GM18861 (cell line): ENCODE data around the gene ROCK2.

ENCODE experiments used
- ATAC-seq: cut with Tn5 transposase; IDR thresholded peaks from one replicate; pipeline ENCODE4 v1.9.1; 2021; ENCODE audit not compliant: unreplicated experiment

Gene ROCK2

GRCh38 chr2:11367170-11367730 is 22.8 kb upstream of the ROCK2 start:
- ATAC-seq, result no peak

DNA sequence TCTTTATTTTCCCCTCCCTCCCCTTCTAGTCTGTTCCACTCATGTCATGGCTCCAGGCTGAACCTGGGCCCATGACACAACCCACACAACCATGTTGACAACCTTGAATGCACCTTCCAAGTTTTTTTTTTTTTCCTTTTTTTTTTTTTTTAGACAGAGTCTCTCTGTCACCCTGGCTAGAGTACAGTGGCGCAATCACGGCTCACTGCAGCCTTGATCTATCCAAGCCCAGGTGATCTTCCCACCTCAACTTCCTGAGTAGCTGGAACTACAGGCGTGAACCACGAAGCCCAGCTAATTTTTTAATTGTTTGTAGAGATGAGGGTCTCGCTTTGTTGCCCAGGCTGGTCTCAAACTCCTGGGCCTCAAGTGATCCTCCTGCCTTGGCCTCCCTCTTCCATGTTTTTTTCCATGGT is 21.9 kb upstream of the ROCK2 start:
- no peak for ATAC-seq

- no peak for ATAC-seq
These were observed 20.9 kb upstream of the ROCK2 start for GRCh38 chr2:11365096-11365879.

DNA sequence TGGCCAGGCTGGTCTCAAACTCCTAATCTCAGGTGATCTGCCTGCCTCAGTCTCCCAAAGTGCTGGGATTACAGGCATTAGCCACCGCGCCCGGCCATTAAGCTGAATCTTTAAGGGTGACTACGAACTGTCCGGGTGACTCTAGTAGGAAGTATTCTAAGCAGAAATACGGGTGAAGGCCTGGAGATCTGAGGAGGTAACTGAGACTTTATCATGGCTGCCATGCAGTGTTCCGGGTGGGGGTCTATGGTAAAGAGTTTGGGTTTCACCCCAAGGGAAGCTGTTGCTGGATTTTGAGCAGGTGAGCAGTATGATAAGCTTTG is 20.1 kb upstream of the ROCK2 start:
- ATAC-seq, result no peak

DNA sequence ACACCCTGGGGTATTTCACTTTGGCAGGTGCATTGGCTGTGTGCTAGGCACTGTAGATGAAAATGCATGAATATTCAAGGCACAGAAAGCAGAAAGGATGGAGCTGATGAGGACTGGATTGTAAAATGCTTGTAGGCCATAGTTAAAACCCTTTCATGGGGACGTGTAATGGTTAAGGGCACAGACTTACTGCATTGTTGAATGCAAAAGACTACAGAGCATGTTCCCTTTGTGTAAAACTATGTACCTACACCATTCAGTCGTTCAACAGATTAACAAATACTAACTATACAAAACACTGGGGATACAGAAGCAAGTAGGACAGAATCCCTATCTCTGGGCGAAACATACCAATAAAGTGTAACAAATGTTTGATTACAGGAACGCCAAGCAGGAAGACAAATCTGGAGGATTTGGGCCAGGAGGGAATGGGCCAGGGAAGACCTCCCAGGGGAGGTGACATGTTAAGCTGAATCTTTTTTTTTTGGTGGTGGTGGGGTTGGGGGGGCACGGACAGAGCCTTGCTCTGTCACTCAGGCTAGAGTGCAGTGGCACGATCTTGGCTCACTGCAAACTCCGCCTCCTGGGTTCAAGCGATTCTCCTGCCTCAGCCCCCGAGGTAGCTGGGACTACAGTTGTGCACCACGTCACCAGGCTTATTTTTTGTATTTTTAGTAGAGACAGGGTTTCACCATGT is 19.6 kb upstream of the ROCK2 start:
- no peak for ATAC-seq

- no peak for ATAC-seq
These were observed 15.4 kb upstream of the ROCK2 start for GRCh38 chr2:11359865-11360264.

GRCh38 chr2:11357428-11357972 is 13.1 kb upstream of the ROCK2 start:
- ATAC-seq, result no peak

- no peak for ATAC-seq
These were observed 12.3 kb upstream of the ROCK2 start for GRCh38 chr2:11356764-11357163.

DNA sequence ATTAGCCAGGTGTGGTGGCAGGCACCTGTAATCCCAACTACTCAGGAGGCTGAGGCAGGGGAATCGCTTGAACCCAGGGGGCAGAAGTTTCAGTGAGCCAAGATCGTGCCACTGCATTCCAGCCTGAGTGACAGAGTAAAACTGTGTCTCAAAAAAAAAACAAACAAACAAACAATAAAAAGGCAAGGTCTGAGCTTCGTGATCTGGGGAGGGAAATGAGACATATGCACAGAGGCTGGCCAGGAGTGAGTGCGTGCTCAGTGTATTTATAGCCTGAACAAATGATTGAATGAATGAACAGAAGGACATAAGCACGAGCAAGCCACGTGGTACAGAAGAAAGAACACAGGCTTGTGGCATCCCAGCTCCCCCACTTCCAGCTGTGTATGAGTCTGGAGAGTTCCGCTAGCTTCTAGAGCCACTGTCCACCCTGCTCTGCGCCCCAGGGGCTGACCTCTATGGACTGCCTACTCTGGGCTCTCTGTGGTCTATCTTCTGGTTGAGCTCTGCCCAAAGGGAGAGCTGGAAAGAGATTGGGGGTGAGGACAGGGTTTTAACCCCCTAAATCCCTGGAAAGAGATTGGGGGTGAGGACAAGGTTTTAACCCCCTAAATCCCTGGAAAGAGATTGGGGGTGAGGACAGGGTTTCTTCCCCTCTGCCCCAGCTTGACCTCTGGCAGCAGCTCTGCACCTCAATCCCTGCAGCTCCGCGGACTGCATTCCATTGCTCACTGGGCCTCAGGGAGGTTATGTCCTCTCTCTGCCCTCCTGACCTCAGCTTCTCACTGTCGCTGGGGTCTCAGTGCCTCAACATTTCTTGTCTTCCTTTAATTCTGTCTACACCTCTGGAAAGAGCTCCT is 11.0 kb upstream of the ROCK2 start:
- no peak for ATAC-seq

DNA sequence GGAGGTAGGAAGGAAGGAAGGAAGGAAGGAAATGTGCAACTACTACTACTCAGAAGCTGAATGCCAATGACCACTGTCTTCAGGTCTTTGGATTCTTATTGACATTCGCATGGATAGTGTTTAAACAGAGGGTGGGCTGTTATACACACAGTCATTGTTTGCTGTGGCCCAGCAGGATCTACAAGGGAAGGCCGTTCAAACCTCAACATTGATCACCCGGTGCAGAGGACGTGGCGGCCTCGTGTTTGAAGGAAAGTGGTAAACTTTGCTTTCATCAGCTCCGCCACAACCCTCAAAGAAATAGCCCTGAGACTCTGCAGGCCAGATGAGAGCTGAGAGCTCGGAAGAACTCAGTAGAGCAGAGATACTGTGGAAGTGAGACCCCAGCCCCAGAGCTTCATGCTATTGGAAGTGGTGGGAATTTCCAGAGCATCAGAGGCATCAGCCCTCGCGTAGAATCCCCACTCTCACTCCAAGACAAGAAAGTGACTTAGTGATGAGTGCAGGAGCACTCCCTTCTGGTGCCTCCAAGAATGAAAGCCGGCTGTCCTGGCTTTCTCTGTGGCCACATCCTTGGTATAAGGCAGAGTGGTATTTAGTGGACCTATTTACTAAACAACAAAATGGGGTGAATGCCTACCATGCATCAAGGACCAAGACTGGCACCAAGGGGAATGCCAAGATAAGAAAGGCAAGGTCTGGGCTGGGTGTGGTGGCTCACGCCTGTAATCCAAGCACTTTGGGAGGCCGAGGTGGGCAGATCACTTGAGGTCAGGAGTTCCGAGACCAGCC is 10.1 kb upstream of the ROCK2 start:
- ATAC-seq, result no peak

GRCh38 chr2:11352781-11353537 is 8.5 kb upstream of the ROCK2 start:
- ATAC-seq, result no peak

DNA sequence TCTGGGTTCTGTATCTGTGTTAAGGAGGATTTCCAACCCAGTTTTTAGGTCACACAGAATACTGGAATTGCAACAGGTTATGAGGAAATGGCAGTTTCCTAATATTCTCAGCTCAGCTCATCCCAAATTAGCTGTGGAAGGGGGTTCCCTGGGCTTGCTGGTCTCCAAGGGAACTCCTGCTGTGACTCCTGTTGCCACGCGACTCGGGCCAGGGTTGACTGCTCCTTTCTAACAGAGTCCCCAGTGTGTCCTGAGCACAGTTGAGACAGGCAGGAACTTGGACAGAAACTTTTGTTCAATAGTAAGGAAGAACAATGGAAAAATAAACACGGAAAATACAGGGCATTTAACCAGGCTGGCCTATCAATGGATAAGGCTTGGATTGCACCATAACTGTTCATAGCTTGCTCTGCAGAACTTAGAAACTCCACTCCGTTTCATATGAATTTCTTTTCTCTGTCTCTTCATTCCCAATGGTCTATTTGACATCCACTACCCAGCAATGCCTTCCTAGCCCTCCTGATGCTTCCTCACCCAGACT is 3.8 kb upstream of the ROCK2 start:
- no peak for ATAC-seq

DNA sequence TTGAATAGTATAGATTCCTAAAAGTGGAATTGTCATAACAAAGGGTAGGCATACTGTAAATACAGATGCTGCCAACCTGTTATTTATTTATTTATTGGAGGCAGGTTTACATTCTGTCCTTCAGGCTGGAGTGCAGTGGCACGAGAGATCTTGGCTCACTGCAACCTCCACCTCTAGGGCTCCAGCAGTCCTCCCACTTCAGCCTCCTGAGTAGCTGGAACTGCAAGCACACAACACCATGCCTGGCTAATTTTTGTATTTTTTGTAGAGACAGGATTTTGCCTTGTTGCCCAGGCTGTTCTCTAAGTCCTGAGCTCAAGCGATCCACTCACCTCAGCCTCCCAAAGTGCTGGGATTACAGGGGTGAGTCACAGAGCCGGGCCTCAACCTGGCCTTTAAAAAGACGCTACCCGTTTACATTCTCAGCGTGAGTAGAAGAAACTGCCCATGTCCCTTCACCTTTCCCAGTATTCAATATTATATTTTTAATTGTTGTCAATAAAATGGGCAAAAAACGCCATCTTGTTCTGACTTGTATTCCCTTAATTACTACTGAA is 3.0 kb upstream of the ROCK2 start:
- no peak for ATAC-seq

GRCh38 chr2:11346023-11346482 is 1.6 kb upstream of the ROCK2 start:
- no peak for ATAC-seq

DNA sequence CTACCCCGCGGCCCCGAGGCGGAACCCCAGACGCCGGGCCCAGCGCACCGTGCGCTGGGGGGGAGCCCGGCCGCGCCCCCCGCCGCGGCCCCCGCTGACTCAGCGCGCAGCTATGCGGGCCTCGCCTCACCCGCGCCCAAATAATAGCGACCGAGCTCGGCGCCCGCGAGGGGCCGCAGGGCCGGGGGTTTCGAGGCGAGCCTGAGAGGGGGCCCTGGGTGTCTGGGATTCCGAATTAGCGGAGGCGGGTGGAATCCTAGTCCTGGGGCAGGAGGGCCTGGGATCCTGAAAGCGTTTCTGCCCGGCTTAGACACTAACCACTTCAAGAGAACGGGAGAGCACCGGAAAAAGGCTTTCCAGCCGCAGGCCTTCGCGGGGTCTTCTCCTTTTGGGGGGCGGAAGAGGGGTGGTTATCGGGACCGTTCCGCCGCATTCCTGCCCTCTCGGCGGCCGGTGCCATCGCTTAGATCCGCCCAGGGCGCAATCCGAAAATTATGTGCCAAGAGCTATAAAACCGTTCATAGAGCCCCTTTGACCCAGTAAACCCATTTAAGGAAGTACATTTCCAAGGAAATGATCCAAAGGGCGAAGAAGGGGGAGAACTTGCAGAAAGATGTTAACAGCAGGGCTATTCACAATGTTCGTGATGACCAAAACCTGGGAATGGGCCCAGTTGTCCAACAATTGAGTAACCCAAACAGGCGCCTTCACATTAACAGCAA is 681 bp upstream of the ROCK2 start:
- ATAC-seq, result no peak

DNA sequence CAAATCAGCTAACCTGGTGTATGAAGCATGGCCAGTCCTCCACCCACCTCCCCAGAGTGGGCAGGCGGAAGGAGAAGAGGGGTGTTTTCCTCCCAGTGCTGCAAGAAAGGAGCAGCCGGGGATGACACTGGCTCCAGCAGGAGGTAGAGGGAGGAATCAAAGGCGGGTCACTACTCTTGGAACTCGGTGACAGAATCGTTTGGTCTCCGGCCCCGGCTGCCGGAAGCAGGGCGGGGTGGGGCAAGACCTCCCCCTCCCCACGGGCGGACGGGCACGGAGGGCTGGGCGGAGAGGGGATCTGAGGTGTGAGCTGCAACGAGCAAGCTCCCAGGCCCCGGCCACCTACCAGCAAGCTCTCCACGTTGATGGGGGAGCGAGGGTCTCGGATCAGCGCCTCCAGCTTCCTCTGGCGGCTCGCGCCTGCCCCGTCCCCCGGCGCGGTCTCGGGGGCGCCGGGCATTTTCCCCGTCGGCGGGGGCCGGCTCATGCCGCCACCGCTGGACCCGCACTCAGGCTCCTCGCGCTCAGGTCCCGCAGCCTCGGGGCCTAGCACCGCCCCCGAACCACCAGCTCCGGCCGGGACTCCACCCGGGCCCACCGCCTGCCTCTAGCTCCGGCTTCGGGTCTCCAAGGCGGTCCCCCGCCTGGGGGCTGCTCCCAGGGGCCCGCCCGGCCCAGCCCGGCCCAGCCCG is 640 bp downstream of the ROCK2 start:
- peak; percentile 25 for ATAC-seq

- peak; percentile 26 for ATAC-seq
These were observed 1.1 kb downstream of the ROCK2 start for GRCh38 chr2:11343368-11343649.
